OCI-LY1 (cell line): ENCODE measurements around the gene HAVCR1.

ENCODE experiments used
- EZH2 ChIP-seq: fragments of 200-600 bp; sonication (generic), shearing (Covaris generic); IDR thresholded peaks from 2 replicates; pipeline ENCODE4 v1.8.0; 2017; ENCODE audit warnings: borderline replicate concordance, mixed run types, mild to moderate bottlenecking, antibody characterized with exemption, low read length, moderate library complexity, mixed read lengths
- TF ChIP-seq, protein P1 (sequence below): fragments of 200-600 bp; sonication (generic), shearing (Covaris generic); IDR thresholded peaks from 2 replicates; pipeline ENCODE4 v1.5.1; 2017; ENCODE audit warnings: mild to moderate bottlenecking, antibody characterized with exemption, low read length, moderate library complexity, mixed read lengths

DNA sequence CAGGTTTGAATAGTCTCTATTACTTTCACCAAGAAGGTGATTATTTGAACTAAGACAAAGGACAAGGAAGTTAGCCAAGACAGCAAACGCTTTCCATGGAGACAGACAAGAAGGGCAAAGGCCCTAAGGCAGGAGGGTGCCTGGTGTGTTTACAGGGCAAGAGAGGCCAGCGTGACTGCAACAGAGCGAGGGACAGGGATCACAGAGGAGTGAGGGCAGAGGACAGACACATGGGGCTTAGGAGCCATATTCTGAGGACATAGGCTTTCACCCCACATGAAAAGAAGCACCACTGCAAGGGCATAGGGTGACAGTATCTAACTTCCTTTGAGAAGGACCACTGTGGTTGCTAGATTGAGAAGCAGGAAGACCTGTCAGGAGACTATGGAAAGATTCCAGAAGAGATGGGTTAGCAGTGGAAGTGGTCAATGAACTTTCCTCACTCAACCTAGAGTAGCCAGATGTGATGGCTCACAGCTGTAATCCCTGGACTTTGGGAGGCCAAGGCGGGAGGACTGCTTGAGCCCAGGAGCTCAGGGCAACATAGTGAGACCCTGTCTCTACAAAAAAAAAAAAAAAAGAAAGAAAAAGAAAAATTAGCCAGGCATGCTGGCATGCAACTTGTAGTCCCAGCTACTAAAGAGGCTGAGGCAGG, 5.0 kb upstream of the HAVCR1 start:
- TF ChIP-seq, protein P1, sequence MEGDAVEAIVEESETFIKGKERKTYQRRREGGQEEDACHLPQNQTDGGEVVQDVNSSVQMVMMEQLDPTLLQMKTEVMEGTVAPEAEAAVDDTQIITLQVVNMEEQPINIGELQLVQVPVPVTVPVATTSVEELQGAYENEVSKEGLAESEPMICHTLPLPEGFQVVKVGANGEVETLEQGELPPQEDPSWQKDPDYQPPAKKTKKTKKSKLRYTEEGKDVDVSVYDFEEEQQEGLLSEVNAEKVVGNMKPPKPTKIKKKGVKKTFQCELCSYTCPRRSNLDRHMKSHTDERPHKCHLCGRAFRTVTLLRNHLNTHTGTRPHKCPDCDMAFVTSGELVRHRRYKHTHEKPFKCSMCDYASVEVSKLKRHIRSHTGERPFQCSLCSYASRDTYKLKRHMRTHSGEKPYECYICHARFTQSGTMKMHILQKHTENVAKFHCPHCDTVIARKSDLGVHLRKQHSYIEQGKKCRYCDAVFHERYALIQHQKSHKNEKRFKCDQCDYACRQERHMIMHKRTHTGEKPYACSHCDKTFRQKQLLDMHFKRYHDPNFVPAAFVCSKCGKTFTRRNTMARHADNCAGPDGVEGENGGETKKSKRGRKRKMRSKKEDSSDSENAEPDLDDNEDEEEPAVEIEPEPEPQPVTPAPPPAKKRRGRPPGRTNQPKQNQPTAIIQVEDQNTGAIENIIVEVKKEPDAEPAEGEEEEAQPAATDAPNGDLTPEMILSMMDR: no peak
- no peak for TF ChIP-seq EZH2
